HepG2 (cell line): ENCODE results near the gene PROX2. TPM values are rescaled to one million over a fixed set of nuclear protein-coding genes. Genes with fewer than 3 reads are reported as not detected.

ENCODE experiments used
- ATAC-seq: fragments of 200-7000 bp; cut with Tn5 transposase; 3 replicates; pipeline ENCODE4 v1.9.1; 2020; ENCODE audit warnings: mild to moderate bottlenecking, moderate library complexity
- BruUV-seq: library from RNA; stranded (reverse); fragments of 400-500 nt; replicated peaks from 2 replicates; lab custom pipeline; 2021; lab: Mats Ljungman, UMichigan
- CTCF ChIA-PET: fragments of 300-600 bp; formaldehyde crosslinking; extraction: SDS; loops from one replicate; lab custom pipeline; 2021; ENCODE audit warnings: low total read pairs, inconsistent platforms, low intra/inter-chr PET ratio; lab: Yijun Ruan, JAX
- POLR2A ChIA-PET: fragments of 350-600 bp; sonication (Branson Sonifier 250); formaldehyde crosslinking; loops from one replicate; lab custom pipeline; 2020; ENCODE audit warnings: antibody characterized with exemption, inconsistent platforms; lab: Yijun Ruan, JAX
- DNase-seq: peaks from one replicate; pipeline ENCODE4 v3.0.0-alpha.2; 2015; ENCODE audit warnings: low spot score
- FAIRE-seq: peaks from 3 replicates; lab custom pipeline; 2011; peaks lifted over from hg19 to GRCh38; lab: Jason Lieb, UNC
- H2AFZ ChIP-seq: one replicate; pipeline ENCODE4 v1.6.1; 2011; ENCODE audit warnings: low read length, inconsistent platforms
- H3K27ac ChIP-seq: fragments of 300-600 bp; 3 replicates; pipeline ENCODE4 v1.8.0; 2011; ENCODE audit warnings: mixed run types, mild to moderate bottlenecking, mixed read lengths, low read length, inconsistent platforms; ENCODE audit not compliant: insufficient read depth; ENCODE audit errors: extremely low read length
- H3K27me3 ChIP-seq, 2 experiments: fragments of 200-600 bp in 1 of 2; 2 replicates in 1 of 2; 3 replicates in 1 of 2; pipeline versions ENCODE4 v1.6.0 to v1.8.0; 2011; ENCODE audit warnings: low read length in 2 of 2, mild to moderate bottlenecking in 2 of 2, moderate library complexity in 2 of 2, inconsistent platforms in 1 of 2; ENCODE audit not compliant: insufficient read depth in 2 of 2, control insufficient read depth in 1 of 2
- H3K36me3 ChIP-seq, 2 experiments: fragments of 200-600 bp in 1 of 2; replicated peaks in 1 of 2; 2 replicates in 1 of 2; 3 replicates in 1 of 2; pipeline versions ENCODE4 v1.5.1 to v1.8.0; 2011; ENCODE audit warnings: low read length in 2 of 2, inconsistent platforms in 1 of 2; ENCODE audit not compliant: insufficient read depth in 2 of 2, control insufficient read depth in 1 of 2
- H3K4me1 ChIP-seq: 2 replicates; pipeline ENCODE4 v1.5.1; 2012; ENCODE audit warnings: low read length, inconsistent platforms; ENCODE audit not compliant: insufficient read depth
- H3K4me2 ChIP-seq: 2 replicates; pipeline ENCODE4 v1.6.0; 2011; ENCODE audit warnings: low read depth, low read length, inconsistent platforms
- H3K4me3 ChIP-seq, 3 experiments: fragments of 200-600 bp in 1 of 3; sonication (generic), shearing (Covaris generic) in 1 of 3; replicated peaks in 1 of 3; 2 replicates each; pipeline ENCODE4 v1.5.1; 2011 to 2016; ENCODE audit warnings: low read length in 3 of 3, inconsistent platforms in 2 of 3, low read depth in 2 of 3, mild to moderate bottlenecking in 2 of 3, control low read depth in 1 of 3, mixed read lengths in 1 of 3; ENCODE audit not compliant: insufficient read depth in 1 of 3
- H3K79me2 ChIP-seq: one replicate; pipeline ENCODE4 v1.6.1; 2011; ENCODE audit warnings: low read length, inconsistent platforms; ENCODE audit not compliant: insufficient read depth
- H3K9ac ChIP-seq: 2 replicates; pipeline ENCODE4 v1.6.0; 2011; ENCODE audit warnings: mild to moderate bottlenecking, low read depth, low read length, inconsistent platforms; ENCODE audit not compliant: insufficient read depth
- H3K9me3 ChIP-seq: 2 replicates; pipeline ENCODE4 v1.5.1; 2012; ENCODE audit warnings: mild to moderate bottlenecking, low read length
- H4K20me1 ChIP-seq: 2 replicates; pipeline ENCODE4 v1.6.0; 2011; ENCODE audit warnings: inconsistent platforms, mild to moderate bottlenecking, low read length, moderate library complexity; ENCODE audit not compliant: insufficient read depth
- KDM1A ChIP-seq: IDR thresholded peaks from 2 replicates; pipeline ENCODE4 v1.6.1; 2016; ENCODE audit warnings: missing compliant biosample characterization
- ZNF282 ChIP-seq: fragments of 450-650 bp; IDR thresholded peaks from 2 replicates; pipeline ENCODE4 v1.6.1; 2018; ENCODE audit not compliant: partially characterized antibody
- WGBS: methylation state at CpG from one replicate; pipeline ENCODE4 v1.1.6; 2017; ENCODE audit warnings: low lambda C conversion rate; 5-methylcytosine and 5-hydroxymethylcytosine counted together
- in situ Hi-C: cut with HindIII; loops from 2 replicates; pipeline ENCODE4 v1.10.0; 2017; ENCODE audit warnings: low pct_unique_long_range_greater_than_20kb; ENCODE audit not compliant: extremely low pct_ligation_motif_present
- intact Hi-C: fragments of 100-400 bp; cut with micrococcal nuclease; formaldehyde crosslinking; loops from one replicate; pipeline ENCODE4 v1.10.0; 2022; ENCODE audit not compliant: unreplicated experiment
- polyA plus RNA-seq, 8 experiments: library from polyadenylated mRNA; depleted of rRNA in 3 of 8; stranded (reverse) in 7 of 8; unstranded in 1 of 8; fragments of >200 nt; fragmentation: Illumina TruSeq in 4 of 8; extraction: Trizol in 4 of 8; gene quantifications; 2 replicates each; pipeline versions ENCODE4 v1.2.1 to v1.2.3, GENCODE V29; 2011 to 2016; ENCODE audit warnings: low read depth in 4 of 8, missing spikeins in 1 of 8, mixed read lengths in 1 of 8; ENCODE audit not compliant: insufficient read depth in 1 of 8
- total RNA-seq, 5 experiments: library from RNA; depleted of rRNA; stranded (reverse); fragments of >200 nt; fragmentation: Illumina TruSeq; extraction: Trizol; gene quantifications; 2 replicates each; pipeline ENCODE4 v1.2.3, GENCODE V29; 2016; ENCODE audit warnings: low read depth in 1 of 5
- TF ChIP-seq, protein P1 (sequence below): sonication (generic); formaldehyde crosslinking; IDR thresholded peaks from 2 replicates; pipeline ENCODE4 v1.9.0; 2021; ENCODE audit warnings: missing genetic modification reagents, borderline replicate concordance
- TF ChIP-seq, protein P2 (sequence below): sonication (generic); formaldehyde crosslinking; IDR thresholded peaks from 2 replicates; pipeline ENCODE4 v1.4.0; 2020; ENCODE audit warnings: missing genetic modification reagents

PROX2 gene
- total and polyA plus RNA-seq, 2 of the 13 experiments (the other 11 are each of a cell fraction or from before 2014, with no cell fraction given) = not detected

DNA sequence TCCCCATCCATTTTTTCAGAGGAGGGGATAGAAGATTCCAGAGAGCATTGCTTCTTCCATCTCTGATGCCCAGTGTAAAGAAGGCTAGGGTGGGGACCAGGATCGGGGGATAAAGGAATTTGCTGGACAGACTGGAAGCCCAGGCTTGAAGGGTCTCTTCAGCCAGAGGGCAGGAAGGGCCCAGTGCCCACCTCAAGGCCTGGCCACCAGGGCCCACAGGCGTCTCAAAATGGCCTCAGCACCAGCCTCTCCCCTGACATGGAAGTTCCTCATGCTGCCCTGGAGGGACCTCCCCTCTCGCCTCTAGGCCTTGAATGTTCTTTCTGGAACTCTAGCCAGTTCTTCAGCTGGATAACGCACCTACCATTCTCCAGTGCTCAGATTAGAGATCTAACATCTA is 44.3 kb upstream of the PROX2 start:
- Histone ChIP-seq H3K27ac (no peak overlapping the region), H3K36me3 (no peaks in the 10 kb centered on the region), H2AFZ (no peak overlapping the region), H3K4me1 (peaks cover 13% of the 10 kb centered on the region), H3K9me3 (no peaks in the 10 kb centered on the region), H3K4me2 (no peak overlapping the region), H4K20me1 (no peaks in the 10 kb centered on the region), H3K79me2 (no peaks in the 10 kb centered on the region), H3K9ac (no peak overlapping the region), H3K27me3 (no peaks in the 10 kb centered on the region; a peak in 2 of 5 replicates), H3K4me3 (no peak overlapping the region)
- 97% methylated on average over 4 of the region's 4 CpGs for WGBS
- in situ Hi-C loops (no loop called here), intact Hi-C loops (no loop called here)
- TF ChIP-seq, protein P1, sequence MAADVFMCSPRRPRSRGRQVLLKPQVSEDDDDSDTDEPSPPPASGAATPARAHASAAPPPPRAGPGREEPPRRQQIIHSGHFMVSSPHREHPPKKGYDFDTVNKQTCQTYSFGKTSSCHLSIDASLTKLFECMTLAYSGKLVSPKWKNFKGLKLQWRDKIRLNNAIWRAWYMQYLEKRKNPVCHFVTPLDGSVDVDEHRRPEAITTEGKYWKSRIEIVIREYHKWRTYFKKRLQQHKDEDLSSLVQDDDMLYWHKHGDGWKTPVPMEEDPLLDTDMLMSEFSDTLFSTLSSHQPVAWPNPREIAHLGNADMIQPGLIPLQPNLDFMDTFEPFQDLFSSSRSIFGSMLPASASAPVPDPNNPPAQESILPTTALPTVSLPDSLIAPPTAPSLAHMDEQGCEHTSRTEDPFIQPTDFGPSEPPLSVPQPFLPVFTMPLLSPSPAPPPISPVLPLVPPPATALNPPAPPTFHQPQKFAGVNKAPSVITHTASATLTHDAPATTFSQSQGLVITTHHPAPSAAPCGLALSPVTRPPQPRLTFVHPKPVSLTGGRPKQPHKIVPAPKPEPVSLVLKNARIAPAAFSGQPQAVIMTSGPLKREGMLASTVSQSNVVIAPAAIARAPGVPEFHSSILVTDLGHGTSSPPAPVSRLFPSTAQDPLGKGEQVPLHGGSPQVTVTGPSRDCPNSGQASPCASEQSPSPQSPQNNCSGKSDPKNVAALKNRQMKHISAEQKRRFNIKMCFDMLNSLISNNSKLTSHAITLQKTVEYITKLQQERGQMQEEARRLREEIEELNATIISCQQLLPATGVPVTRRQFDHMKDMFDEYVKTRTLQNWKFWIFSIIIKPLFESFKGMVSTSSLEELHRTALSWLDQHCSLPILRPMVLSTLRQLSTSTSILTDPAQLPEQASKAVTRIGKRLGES = no peak
- TF ChIP-seq KDM1A (CRISPR knock-in tag) (no peak), ZNF282 (no peak)
- TF ChIP-seq, protein P2, sequence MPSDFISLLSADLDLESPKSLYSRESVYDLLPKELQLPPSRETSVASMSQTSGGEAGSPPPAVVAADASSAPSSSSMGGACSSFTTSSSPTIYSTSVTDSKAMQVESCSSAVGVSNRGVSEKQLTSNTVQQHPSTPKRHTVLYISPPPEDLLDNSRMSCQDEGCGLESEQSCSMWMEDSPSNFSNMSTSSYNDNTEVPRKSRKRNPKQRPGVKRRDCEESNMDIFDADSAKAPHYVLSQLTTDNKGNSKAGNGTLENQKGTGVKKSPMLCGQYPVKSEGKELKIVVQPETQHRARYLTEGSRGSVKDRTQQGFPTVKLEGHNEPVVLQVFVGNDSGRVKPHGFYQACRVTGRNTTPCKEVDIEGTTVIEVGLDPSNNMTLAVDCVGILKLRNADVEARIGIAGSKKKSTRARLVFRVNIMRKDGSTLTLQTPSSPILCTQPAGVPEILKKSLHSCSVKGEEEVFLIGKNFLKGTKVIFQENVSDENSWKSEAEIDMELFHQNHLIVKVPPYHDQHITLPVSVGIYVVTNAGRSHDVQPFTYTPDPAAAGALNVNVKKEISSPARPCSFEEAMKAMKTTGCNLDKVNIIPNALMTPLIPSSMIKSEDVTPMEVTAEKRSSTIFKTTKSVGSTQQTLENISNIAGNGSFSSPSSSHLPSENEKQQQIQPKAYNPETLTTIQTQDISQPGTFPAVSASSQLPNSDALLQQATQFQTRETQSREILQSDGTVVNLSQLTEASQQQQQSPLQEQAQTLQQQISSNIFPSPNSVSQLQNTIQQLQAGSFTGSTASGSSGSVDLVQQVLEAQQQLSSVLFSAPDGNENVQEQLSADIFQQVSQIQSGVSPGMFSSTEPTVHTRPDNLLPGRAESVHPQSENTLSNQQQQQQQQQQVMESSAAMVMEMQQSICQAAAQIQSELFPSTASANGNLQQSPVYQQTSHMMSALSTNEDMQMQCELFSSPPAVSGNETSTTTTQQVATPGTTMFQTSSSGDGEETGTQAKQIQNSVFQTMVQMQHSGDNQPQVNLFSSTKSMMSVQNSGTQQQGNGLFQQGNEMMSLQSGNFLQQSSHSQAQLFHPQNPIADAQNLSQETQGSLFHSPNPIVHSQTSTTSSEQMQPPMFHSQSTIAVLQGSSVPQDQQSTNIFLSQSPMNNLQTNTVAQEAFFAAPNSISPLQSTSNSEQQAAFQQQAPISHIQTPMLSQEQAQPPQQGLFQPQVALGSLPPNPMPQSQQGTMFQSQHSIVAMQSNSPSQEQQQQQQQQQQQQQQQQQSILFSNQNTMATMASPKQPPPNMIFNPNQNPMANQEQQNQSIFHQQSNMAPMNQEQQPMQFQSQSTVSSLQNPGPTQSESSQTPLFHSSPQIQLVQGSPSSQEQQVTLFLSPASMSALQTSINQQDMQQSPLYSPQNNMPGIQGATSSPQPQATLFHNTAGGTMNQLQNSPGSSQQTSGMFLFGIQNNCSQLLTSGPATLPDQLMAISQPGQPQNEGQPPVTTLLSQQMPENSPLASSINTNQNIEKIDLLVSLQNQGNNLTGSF (CRISPR knock-in tag) = no peak
- ChIA-PET CTCF (no interaction called here), POLR2A (no interaction called here)
- FAIRE-seq = no peak
- ATAC-seq = no peak
- BruUV-seq = no TSS peak
- no peak for DNase-seq
